SU-DHL-6 (cell line): ENCODE results near the gene MCOLN2.

Source experiments
- H2AFZ ChIP-seq: fragments of 200-600 bp; sonication (generic); 2 replicates; pipeline ENCODE4 v1.6.1; 2014; ENCODE audit warnings: low read depth, mild to moderate bottlenecking, moderate library complexity, mixed read lengths, antibody characterized with exemption, low read length; ENCODE audit not compliant: severe bottlenecking
- H3F3A ChIP-seq: fragments of 200-600 bp; shearing (Covaris generic); 2 replicates; pipeline ENCODE4 v1.6.0; 2016; ENCODE audit warnings: antibody characterized with exemption, mild to moderate bottlenecking; ENCODE audit not compliant: insufficient read depth
- H3K27ac ChIP-seq: fragments of 200-600 bp; sonication (generic); 2 replicates; pipeline ENCODE4 v1.5.1; 2016; ENCODE audit warnings: low read depth, mild to moderate bottlenecking, low read length, moderate library complexity, mixed read lengths
- H3K27me3 ChIP-seq: fragments of 200-600 bp; sonication (generic), shearing (Covaris generic); 2 replicates; pipeline ENCODE4 v1.6.0; 2014; ENCODE audit warnings: mild to moderate bottlenecking, low read length
- H3K36me3 ChIP-seq: fragments of 200-600 bp; sonication (generic); 2 replicates; pipeline ENCODE4 v1.6.1; 2014; ENCODE audit warnings: mild to moderate bottlenecking, low read length, mixed read lengths
- H3K4me2 ChIP-seq: fragments of 300-600, 200-600 bp; shearing (Covaris generic), sonication (generic); 2 replicates; pipeline ENCODE4 v1.6.0; 2014; ENCODE audit warnings: low read length, low read depth, mild to moderate bottlenecking; ENCODE audit not compliant: poor library complexity, severe bottlenecking
- H3K4me3 ChIP-seq: fragments of 200-600 bp; sonication (generic); 2 replicates; pipeline ENCODE4 v1.5.1; 2014; ENCODE audit warnings: antibody characterized with exemption, low read length, mild to moderate bottlenecking, mixed read lengths; ENCODE audit not compliant: insufficient read depth, poor library complexity, severe bottlenecking
- H3K79me2 ChIP-seq: fragments of 200-600 bp; sonication (generic); 2 replicates; pipeline ENCODE4 v1.6.1; 2014; ENCODE audit warnings: mild to moderate bottlenecking, low read length, moderate library complexity; ENCODE audit not compliant: insufficient read depth
- H3K9ac ChIP-seq: fragments of 200-600 bp; sonication (generic); 2 replicates; pipeline ENCODE4 v1.7.0; 2014; ENCODE audit warnings: mild to moderate bottlenecking, low read length
- H3K9me2 ChIP-seq: fragments of 200-600 bp; sonication (generic); replicated peaks from 2 replicates; pipeline ENCODE4 v1.6.1; 2014; ENCODE audit warnings: low read length; ENCODE audit not compliant: insufficient read depth
- H3K9me3 ChIP-seq: fragments of 200-600 bp; sonication (generic); 2 replicates; pipeline ENCODE4 v1.6.1; 2014; ENCODE audit warnings: low read length, mixed read lengths; ENCODE audit not compliant: insufficient read depth
- H4K20me1 ChIP-seq: fragments of 200-600 bp; sonication (generic); 2 replicates; pipeline ENCODE4 v1.6.1; 2014; ENCODE audit warnings: low read depth, mild to moderate bottlenecking, antibody characterized with exemption, low read length, moderate library complexity, mixed read lengths
- CTCF ChIP-seq: fragments of 200-600 bp; sonication (generic); IDR thresholded peaks from one replicate; pipeline ENCODE4 v1.5.1; 2017; ENCODE audit warnings: antibody characterized with exemption, mild to moderate bottlenecking, low read length, moderate library complexity; ENCODE audit not compliant: insufficient read depth, poor library complexity, severe bottlenecking
- EZH2phosphoT487 ChIP-seq: fragments of 200-600 bp; sonication (generic), shearing (Covaris generic); conservative IDR thresholded peaks from 2 replicates; pipeline ENCODE4 v1.6.1; 2018; ENCODE audit warnings: mild to moderate bottlenecking, antibody characterized with exemption, low read length, moderate library complexity, mixed read lengths

The MCOLN2 gene

GRCh38 chr1:84892705-84893618 lies 104.0 kb downstream of the MCOLN2 start, which contains the start of gene LPAR3:
Gene LPAR3, minus strand, starts transcription at chr1:84893206. Its CDS starts 27,086 bp downstream, at chr1:84866120.
- no peak for TF ChIP-seq CTCF
- TF ChIP-seq EZH2phosphoT487 = no peak
- no peaks in the 10 kb centered on the region for H3K79me2 ChIP-seq
- H3K9ac ChIP-seq = no peak within 1 kb of the TSS
- no peaks in the 10 kb centered on the region for H3K36me3 ChIP-seq
- no peaks in the 10 kb centered on the region for H3K9me3 ChIP-seq
- H3K27ac ChIP-seq = no peak within 1 kb of the TSS
- no peaks in the 10 kb centered on the region for H3F3A ChIP-seq
- no peaks in the 10 kb centered on the region for H4K20me1 ChIP-seq
- H3K9me2 ChIP-seq = no peaks in the 10 kb centered on the region
- H3K4me3 ChIP-seq = no peak within 1 kb of the TSS
- no peaks in the 10 kb centered on the region for H3K27me3 ChIP-seq
- no peak within 1 kb of the TSS for H3K4me2 ChIP-seq
- H2AFZ ChIP-seq = no peak within 1 kb of the TSS

- no peaks in the 10 kb centered on the region for H3K9me3 ChIP-seq
- H3K9me2 ChIP-seq = no peaks in the 10 kb centered on the region
- H3K4me3 ChIP-seq = no peak overlapping the region
- H3K79me2 ChIP-seq = no peaks in the 10 kb centered on the region
- H3K27me3 ChIP-seq = no peaks in the 10 kb centered on the region
- no peaks in the 10 kb centered on the region for H3K36me3 ChIP-seq
- no peak overlapping the region for H2AFZ ChIP-seq
- H3F3A ChIP-seq = no peaks in the 10 kb centered on the region
- H3K4me2 ChIP-seq = no peak overlapping the region
- no peak overlapping the region for H3K9ac ChIP-seq
- H3K27ac ChIP-seq = no peak overlapping the region
- TF ChIP-seq CTCF = no peak
- no peaks in the 10 kb centered on the region for H4K20me1 ChIP-seq
Observed at GRCh38 chr1:84890566-84890965, 106.3 kb downstream of the MCOLN2 start.

GRCh38 chr1:84889437-84889836 lies 107.5 kb downstream of the MCOLN2 start:
- Histone ChIP-seq H3F3A (no peaks in the 10 kb centered on the region), H3K4me3 (no peak overlapping the region), H3K9me3 (no peaks in the 10 kb centered on the region), H2AFZ (no peak overlapping the region), H3K4me2 (no peak overlapping the region), H3K36me3 (no peaks in the 10 kb centered on the region), H4K20me1 (no peaks in the 10 kb centered on the region), H3K9me2 (no peaks in the 10 kb centered on the region), H3K9ac (no peak overlapping the region), H3K27me3 (no peaks in the 10 kb centered on the region), H3K27ac (no peak overlapping the region), H3K79me2 (no peaks in the 10 kb centered on the region)
- no peak for TF ChIP-seq EZH2phosphoT487
- TF ChIP-seq CTCF = no peak
